NCI-H526 (cell line): Measurements from ENCODE around the gene TAPBPL.
"Not testable (repeated sequence)": the region's sequence is repeated elsewhere in the genome, so short reads cannot be mapped to it uniquely, and the experiment has no call there.

Experiments
- DNase-seq, 2 experiments: peaks; one replicate each; lab custom pipeline; 2025; lab: John Stamatoyannopoulos, UW

TAPBPL gene

GRCh38 chr12:6451348-6452244 is at the start of gene TAPBPL:
TSS of gene TAPBPL (plus strand) at chr12:6452042. CDS start at chr12:6452249, 207 bp downstream.
- DNase-seq: peak; percentile 70 to 87

GRCh38 chr12:6404390-6404789 is 47.5 kb upstream of the TAPBPL start:
- no peak for DNase-seq

GRCh38 chr12:6405963-6406362 is 45.9 kb upstream of the TAPBPL start:
- no peak for DNase-seq

- no peak for DNase-seq
Measured at GRCh38 chr12:6407236-6407954, 44.4 kb upstream of the TAPBPL start.

GRCh38 chr12:6416596-6416995 is 35.2 kb upstream of the TAPBPL start:
- no peak for DNase-seq

GRCh38 chr12:6418796-6419195 is 33.0 kb upstream of the TAPBPL start:
- no peak for DNase-seq

GRCh38 chr12:6420364-6420763 is 31.5 kb upstream of the TAPBPL start:
- no peak for DNase-seq

GRCh38 chr12:6423267-6424007 is 28.4 kb upstream of the TAPBPL start:
- DNase-seq: peak; percentile 80 to 91

- no peak for DNase-seq
Measured at GRCh38 chr12:6424008-6424347, 27.9 kb upstream of the TAPBPL start.

- DNase-seq: no peak
Measured at GRCh38 chr12:6424866-6425265, 27.0 kb upstream of the TAPBPL start.

- DNase-seq: no peak
Measured at GRCh38 chr12:6425590-6426531, 26.0 kb upstream of the TAPBPL start.

GRCh38 chr12:6426882-6427671 is 24.8 kb upstream of the TAPBPL start:
- no peak for DNase-seq

GRCh38 chr12:6427796-6428195 is 24.0 kb upstream of the TAPBPL start:
- DNase-seq: not testable (repeated sequence)

- DNase-seq: no peak
Measured at GRCh38 chr12:6428326-6428725, 23.5 kb upstream of the TAPBPL start.

- DNase-seq: peak in 1 of 2 experiments; percentile 18
Measured at GRCh38 chr12:6430124-6430989, 21.5 kb upstream of the TAPBPL start.

- no peak for DNase-seq
Measured at GRCh38 chr12:6432991-6433390, 18.9 kb upstream of the TAPBPL start.

- DNase-seq: peak in 1 of 2 experiments; percentile 65
Measured at GRCh38 chr12:6434205-6435140, 17.4 kb upstream of the TAPBPL start.

- DNase-seq: no peak
Measured at GRCh38 chr12:6435961-6436715, 15.7 kb upstream of the TAPBPL start.
